Adrenal gland (tissue), 5 donors: ENCODE data around the gene PLAGL2.

Source experiments
- POLR2A ChIP-seq, 2 donors: fragments of 450-650 bp; IDR thresholded peaks; one replicate each; pipeline ENCODE4 v1.6.1; 2017; ENCODE audit warnings: antibody characterized with exemption in 2 of 2, mild to moderate bottlenecking in 2 of 2, moderate library complexity in 1 of 2
- TF ChIP-seq, protein P1 (sequence below), 6 experiments: fragments of 450-650 bp in 4 of 6; fragments of 200-600 bp in 2 of 6; sonication (generic) in 1 of 6; IDR thresholded peaks; 1 replicate in 5 of 6; 2 replicates in 1 of 6; pipeline versions ENCODE4 v1.5.1 to v1.8.0; 2016 to 2021; ENCODE audit warnings: antibody characterized with exemption in 6 of 6, mild to moderate bottlenecking in 2 of 6, moderate library complexity in 1 of 6
- donor health status: DM: no; HTN: no; CAD: no.

DNA sequence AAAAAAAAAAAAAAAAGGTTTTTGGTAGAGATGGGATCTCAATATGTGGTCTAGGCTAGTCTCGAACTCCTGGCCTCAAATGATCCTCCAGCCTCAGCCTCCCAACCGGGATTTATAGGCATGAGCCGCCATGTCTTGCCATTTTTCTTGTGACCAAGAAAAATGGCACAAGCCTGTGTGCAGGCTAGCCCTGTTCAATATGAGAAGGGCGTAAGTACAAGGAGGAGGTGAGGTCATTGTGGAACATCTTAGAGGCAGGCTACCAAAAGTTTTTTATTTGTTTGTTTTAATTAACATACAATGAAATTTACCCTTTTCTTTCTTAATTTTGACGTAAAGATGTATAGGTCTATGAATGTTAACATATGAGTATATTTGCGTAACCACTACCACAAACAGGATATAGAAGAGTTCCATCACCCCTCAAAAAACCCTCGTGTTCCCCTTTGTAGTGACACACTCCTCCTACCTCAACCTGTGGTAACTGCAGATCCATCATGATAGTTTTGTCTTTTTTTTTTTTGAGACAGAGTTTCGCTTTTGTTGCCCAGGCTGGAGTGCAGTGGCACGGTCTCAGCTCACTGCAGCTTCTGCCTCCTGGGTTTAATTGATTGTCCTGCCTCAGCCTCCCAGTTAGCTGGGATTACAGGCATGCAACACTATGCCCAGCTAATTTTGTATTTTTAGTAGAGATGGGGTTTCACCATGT is 41.6 kb upstream of the PLAGL2 start:
- TF ChIP-seq, protein P1, sequence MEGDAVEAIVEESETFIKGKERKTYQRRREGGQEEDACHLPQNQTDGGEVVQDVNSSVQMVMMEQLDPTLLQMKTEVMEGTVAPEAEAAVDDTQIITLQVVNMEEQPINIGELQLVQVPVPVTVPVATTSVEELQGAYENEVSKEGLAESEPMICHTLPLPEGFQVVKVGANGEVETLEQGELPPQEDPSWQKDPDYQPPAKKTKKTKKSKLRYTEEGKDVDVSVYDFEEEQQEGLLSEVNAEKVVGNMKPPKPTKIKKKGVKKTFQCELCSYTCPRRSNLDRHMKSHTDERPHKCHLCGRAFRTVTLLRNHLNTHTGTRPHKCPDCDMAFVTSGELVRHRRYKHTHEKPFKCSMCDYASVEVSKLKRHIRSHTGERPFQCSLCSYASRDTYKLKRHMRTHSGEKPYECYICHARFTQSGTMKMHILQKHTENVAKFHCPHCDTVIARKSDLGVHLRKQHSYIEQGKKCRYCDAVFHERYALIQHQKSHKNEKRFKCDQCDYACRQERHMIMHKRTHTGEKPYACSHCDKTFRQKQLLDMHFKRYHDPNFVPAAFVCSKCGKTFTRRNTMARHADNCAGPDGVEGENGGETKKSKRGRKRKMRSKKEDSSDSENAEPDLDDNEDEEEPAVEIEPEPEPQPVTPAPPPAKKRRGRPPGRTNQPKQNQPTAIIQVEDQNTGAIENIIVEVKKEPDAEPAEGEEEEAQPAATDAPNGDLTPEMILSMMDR (IDR thresholded peaks at IDR 0.05) = no peak
- TF ChIP-seq POLR2A (IDR thresholded peaks at IDR 0.05) = no peak
